HepG2 (cell line): ENCODE results near the gene SRSF3. TPM values are rescaled to one million over a fixed set of nuclear protein-coding genes. Genes with fewer than 3 reads are reported as not detected.

ENCODE experiments used
- ARNT2 ChIP-seq: sonication (generic); formaldehyde crosslinking; IDR thresholded peaks from 2 replicates; pipeline ENCODE4 v1.8.0; 2022; ENCODE audit warnings: mild to moderate bottlenecking, low read depth, missing genetic modification reagents, moderate library complexity
- HDAC2 ChIP-seq: sonication (generic); formaldehyde crosslinking; IDR thresholded peaks from 2 replicates; pipeline ENCODE4 v1.4.0; 2020; ENCODE audit warnings: missing genetic modification reagents
- HHEX ChIP-seq: IDR thresholded peaks from 2 replicates; pipeline ENCODE4 v1.6.1; 2016; ENCODE audit warnings: control low read depth
- JARID2 ChIP-seq: sonication (generic); formaldehyde crosslinking; IDR thresholded peaks from 2 replicates; pipeline ENCODE4 v1.8.1; 2023; ENCODE audit warnings: missing genetic modification reagents, inconsistent platforms; ENCODE audit not compliant: insufficient replicate concordance
- KMT2B ChIP-seq: IDR thresholded peaks from 2 replicates; pipeline ENCODE4 v1.6.1; 2016; ENCODE audit warnings: missing genetic modification reagents, missing compliant biosample characterization
- MAF1 ChIP-seq: sonication (generic); formaldehyde crosslinking; IDR thresholded peaks from 2 replicates; pipeline ENCODE4 v1.5.0; 2020; ENCODE audit warnings: missing genetic modification reagents, borderline replicate concordance
- MTF2 ChIP-seq: sonication (generic); formaldehyde crosslinking; IDR thresholded peaks from 2 replicates; pipeline ENCODE4 v1.5.0; 2020; ENCODE audit warnings: missing genetic modification reagents, borderline replicate concordance
- NCOA5 ChIP-seq: sonication (generic); formaldehyde crosslinking; IDR thresholded peaks from 2 replicates; pipeline ENCODE4 v1.4.0; 2020; ENCODE audit warnings: missing genetic modification reagents
- NFKBIZ ChIP-seq: IDR thresholded peaks from 2 replicates; pipeline ENCODE4 v1.6.1; 2018; ENCODE audit warnings: missing genetic modification reagents, missing compliant biosample characterization
- NPAS2 ChIP-seq: sonication (generic); formaldehyde crosslinking; IDR thresholded peaks from 2 replicates; pipeline ENCODE4 v1.8.0; 2022; ENCODE audit warnings: mild to moderate bottlenecking, missing genetic modification reagents, borderline replicate concordance
- SETDB1 ChIP-seq: sonication (generic); formaldehyde crosslinking; IDR thresholded peaks from 2 replicates; pipeline ENCODE4 v1.5.1; 2020; ENCODE audit warnings: missing genetic modification reagents, mild to moderate bottlenecking, borderline replicate concordance
- STAG1 ChIP-seq: sonication (generic); formaldehyde crosslinking; IDR thresholded peaks from 2 replicates; pipeline ENCODE4 v1.4.0; 2020; ENCODE audit warnings: missing genetic modification reagents
- TFE3 ChIP-seq: IDR thresholded peaks from 2 replicates; pipeline ENCODE4 v1.6.1; 2016
- ZNF121 ChIP-seq: sonication (generic); formaldehyde crosslinking; IDR thresholded peaks from 2 replicates; pipeline ENCODE4 v1.5.0; 2020; ENCODE audit warnings: mild to moderate bottlenecking, missing genetic modification reagents
- ZNF282 ChIP-seq: fragments of 450-650 bp; IDR thresholded peaks from 2 replicates; pipeline ENCODE4 v1.6.1; 2018; ENCODE audit not compliant: partially characterized antibody
- ZNF333 ChIP-seq: sonication (generic); formaldehyde crosslinking; IDR thresholded peaks from 2 replicates; pipeline ENCODE4 v1.4.0; 2020; ENCODE audit warnings: mild to moderate bottlenecking, missing genetic modification reagents, borderline replicate concordance
- ZNF34 ChIP-seq: sonication (generic); formaldehyde crosslinking; IDR thresholded peaks from 2 replicates; pipeline ENCODE4 v1.4.0; 2020; ENCODE audit warnings: mild to moderate bottlenecking, missing genetic modification reagents, borderline replicate concordance
- ZNF451 ChIP-seq: sonication (generic); formaldehyde crosslinking; IDR thresholded peaks from 2 replicates; pipeline ENCODE4 v1.5.0; 2020; ENCODE audit warnings: mild to moderate bottlenecking, missing genetic modification reagents
- ZNF546 ChIP-seq: sonication (generic); formaldehyde crosslinking; conservative IDR thresholded peaks from 2 replicates; pipeline ENCODE4 v1.8.1; 2023; ENCODE audit warnings: mild to moderate bottlenecking, missing genetic modification reagents
- ZNF556 ChIP-seq: sonication (generic); formaldehyde crosslinking; IDR thresholded peaks from 2 replicates; pipeline ENCODE4 v1.4.0; 2020; ENCODE audit warnings: mild to moderate bottlenecking, missing genetic modification reagents, borderline replicate concordance
- ZNF841 ChIP-seq: sonication (generic); formaldehyde crosslinking; IDR thresholded peaks from 2 replicates; pipeline ENCODE4 v1.8.1; 2023; ENCODE audit warnings: missing genetic modification reagents, borderline replicate concordance
- ZSCAN20 ChIP-seq: sonication (generic); formaldehyde crosslinking; IDR thresholded peaks from 2 replicates; pipeline ENCODE4 v1.4.0; 2020; ENCODE audit warnings: missing genetic modification reagents, mild to moderate bottlenecking, borderline replicate concordance
- ZSCAN30 ChIP-seq: sonication (generic); formaldehyde crosslinking; IDR thresholded peaks from 2 replicates; pipeline ENCODE4 v1.5.0; 2020; ENCODE audit warnings: mild to moderate bottlenecking, missing genetic modification reagents
- polyA plus RNA-seq, 8 experiments: library from polyadenylated mRNA; depleted of rRNA in 3 of 8; stranded (reverse) in 7 of 8; unstranded in 1 of 8; fragments of >200 nt; fragmentation: Illumina TruSeq in 4 of 8; extraction: Trizol in 4 of 8; gene quantifications; 2 replicates each; pipeline versions ENCODE4 v1.2.1 to v1.2.3, GENCODE V29; 2011 to 2016; ENCODE audit warnings: low read depth in 4 of 8, missing spikeins in 1 of 8, mixed read lengths in 1 of 8; ENCODE audit not compliant: insufficient read depth in 1 of 8
- total RNA-seq, 5 experiments: library from RNA; depleted of rRNA; stranded (reverse); fragments of >200 nt; fragmentation: Illumina TruSeq; extraction: Trizol; gene quantifications; 2 replicates each; pipeline ENCODE4 v1.2.3, GENCODE V29; 2016; ENCODE audit warnings: low read depth in 1 of 5
- TF ChIP-seq, protein P1 (sequence below): fragments of 450-650 bp; IDR thresholded peaks from 2 replicates; pipeline ENCODE4 v1.6.1; 2017
- TF ChIP-seq, protein P2 (sequence below): IDR thresholded peaks from 2 replicates; pipeline ENCODE4 v1.6.1; 2012; ENCODE audit warnings: low read length, improper control_type of control experiment

SRSF3 gene
- total and polyA plus RNA-seq, 2 of the 13 experiments (the other 11 are each of a cell fraction or from before 2014, with no cell fraction given) = 206 to 684 TPM

DNA sequence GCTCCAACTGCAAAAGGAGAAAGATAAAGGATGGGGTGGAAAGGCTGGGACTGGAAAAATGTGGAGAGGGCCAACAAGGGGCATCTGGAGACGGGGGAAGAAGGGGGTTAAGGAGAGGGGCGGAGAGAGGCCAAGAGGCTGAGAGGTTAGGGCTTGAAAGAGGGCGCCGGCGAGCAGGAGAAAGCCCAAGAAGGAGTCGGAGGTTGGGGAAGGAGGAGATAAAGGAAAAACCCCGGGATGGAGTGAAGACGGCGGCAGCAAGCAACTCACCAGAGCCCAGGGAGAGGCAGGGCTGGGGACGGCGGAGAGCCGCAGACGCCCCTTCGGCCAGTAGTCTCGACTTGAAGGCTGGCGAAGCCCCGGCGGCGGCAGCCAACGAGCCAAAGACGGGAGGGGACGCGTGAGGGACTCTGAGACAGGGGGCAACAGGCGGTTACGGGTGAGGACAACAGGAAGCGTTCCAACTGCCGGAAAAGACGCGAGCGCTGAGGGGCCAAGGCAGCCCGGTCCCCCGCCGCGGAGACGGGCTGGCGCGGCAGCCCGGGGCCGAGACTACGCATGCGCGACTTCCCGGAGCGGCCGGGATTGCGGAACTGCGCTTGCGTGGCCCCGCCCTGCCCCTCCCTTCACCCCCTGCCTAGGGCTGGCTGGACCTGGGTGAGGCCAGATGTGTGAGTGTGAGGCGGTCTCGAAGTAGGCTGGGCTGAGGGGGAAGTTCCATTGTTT is 47.1 kb upstream of the SRSF3 start, which contains the start of gene STK38 (continued):
- TF ChIP-seq NPAS2 (CRISPR knock-in tag) (no peak), HDAC2 (CRISPR knock-in tag) (peak; percentile 71; the same call in 1 of the 2 replicates), NCOA5 (CRISPR knock-in tag) (no peak), ZSCAN30 (CRISPR knock-in tag) (0 out of 2 replicates have a peak, but pooled peaks have one; percentile 10), ZNF333 (peak; percentile 86; the same call in 1 of the 2 replicates), ZNF282 (no peak), ARNT2 (CRISPR knock-in tag) (peak; percentile 59; the same call in 1 of the 2 replicates), NFKBIZ (CRISPR knock-in tag) (peak; percentile 76; the same call in 1 of the 2 replicates), ZNF451 (CRISPR knock-in tag) (peak; percentile 54; the same call in 1 of the 2 replicates), ZNF841 (no peak), ZSCAN20 (CRISPR knock-in tag) (0 out of 2 replicates have a peak, but pooled peaks have one; percentile 78), STAG1 (CRISPR knock-in tag) (peak; percentile 6), TFE3 (peak; percentile 22; the same call in 1 of the 2 replicates), ZNF121 (CRISPR knock-in tag) (peak; percentile 98), HHEX (CRISPR knock-in tag) (no peak), ZNF546 (CRISPR knock-in tag) (no peak), KMT2B (CRISPR knock-in tag) (peak; percentile 74), JARID2 (CRISPR knock-in tag) (no peak), MAF1 (CRISPR knock-in tag) (0 out of 2 replicates have a peak, but pooled peaks have one; percentile 55), ZNF556 (CRISPR knock-in tag) (no peak; the same call in 1 of the 2 replicates), ZNF34 (CRISPR knock-in tag) (peak; percentile 83; the same call in 1 of the 2 replicates), MTF2 (CRISPR knock-in tag) (no peak), SETDB1 (CRISPR knock-in tag) (no peak)
- TF ChIP-seq, protein P1, sequence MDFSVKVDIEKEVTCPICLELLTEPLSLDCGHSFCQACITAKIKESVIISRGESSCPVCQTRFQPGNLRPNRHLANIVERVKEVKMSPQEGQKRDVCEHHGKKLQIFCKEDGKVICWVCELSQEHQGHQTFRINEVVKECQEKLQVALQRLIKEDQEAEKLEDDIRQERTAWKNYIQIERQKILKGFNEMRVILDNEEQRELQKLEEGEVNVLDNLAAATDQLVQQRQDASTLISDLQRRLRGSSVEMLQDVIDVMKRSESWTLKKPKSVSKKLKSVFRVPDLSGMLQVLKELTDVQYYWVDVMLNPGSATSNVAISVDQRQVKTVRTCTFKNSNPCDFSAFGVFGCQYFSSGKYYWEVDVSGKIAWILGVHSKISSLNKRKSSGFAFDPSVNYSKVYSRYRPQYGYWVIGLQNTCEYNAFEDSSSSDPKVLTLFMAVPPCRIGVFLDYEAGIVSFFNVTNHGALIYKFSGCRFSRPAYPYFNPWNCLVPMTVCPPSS = no peak
- TF ChIP-seq, protein P2, sequence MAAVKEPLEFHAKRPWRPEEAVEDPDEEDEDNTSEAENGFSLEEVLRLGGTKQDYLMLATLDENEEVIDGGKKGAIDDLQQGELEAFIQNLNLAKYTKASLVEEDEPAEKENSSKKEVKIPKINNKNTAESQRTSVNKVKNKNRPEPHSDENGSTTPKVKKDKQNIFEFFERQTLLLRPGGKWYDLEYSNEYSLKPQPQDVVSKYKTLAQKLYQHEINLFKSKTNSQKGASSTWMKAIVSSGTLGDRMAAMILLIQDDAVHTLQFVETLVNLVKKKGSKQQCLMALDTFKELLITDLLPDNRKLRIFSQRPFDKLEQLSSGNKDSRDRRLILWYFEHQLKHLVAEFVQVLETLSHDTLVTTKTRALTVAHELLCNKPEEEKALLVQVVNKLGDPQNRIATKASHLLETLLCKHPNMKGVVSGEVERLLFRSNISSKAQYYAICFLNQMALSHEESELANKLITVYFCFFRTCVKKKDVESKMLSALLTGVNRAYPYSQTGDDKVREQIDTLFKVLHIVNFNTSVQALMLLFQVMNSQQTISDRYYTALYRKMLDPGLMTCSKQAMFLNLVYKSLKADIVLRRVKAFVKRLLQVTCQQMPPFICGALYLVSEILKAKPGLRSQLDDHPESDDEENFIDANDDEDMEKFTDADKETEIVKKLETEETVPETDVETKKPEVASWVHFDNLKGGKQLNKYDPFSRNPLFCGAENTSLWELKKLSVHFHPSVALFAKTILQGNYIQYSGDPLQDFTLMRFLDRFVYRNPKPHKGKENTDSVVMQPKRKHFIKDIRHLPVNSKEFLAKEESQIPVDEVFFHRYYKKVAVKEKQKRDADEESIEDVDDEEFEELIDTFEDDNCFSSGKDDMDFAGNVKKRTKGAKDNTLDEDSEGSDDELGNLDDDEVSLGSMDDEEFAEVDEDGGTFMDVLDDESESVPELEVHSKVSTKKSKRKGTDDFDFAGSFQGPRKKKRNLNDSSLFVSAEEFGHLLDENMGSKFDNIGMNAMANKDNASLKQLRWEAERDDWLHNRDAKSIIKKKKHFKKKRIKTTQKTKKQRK = no peak
